Measurements from ENCODE around the gene KLHDC7A.

GRCh38 chr1:18484721-18485120, 4.0 kb downstream of the KLHDC7A start:
- TF ChIP-seq CTCF (IDR thresholded peaks at IDR 0.05; ENCODE audit: poor library complexity, severe bottlenecking) (no peak), REST (IDR thresholded peaks at IDR 0.05; ENCODE audit: borderline replicate concordance) (no peak), MXI1 (conservative IDR thresholded peaks at IDR 0.05; ENCODE audit: poor library complexity, severe bottlenecking) (no peak)
